Nephron (organoid): Measurements from ENCODE around the gene UBR4.
A peak's percentile ranks its signal among the peaks of the same experiment; 100 is the strongest.

ENCODE experiments used
- H3K27ac Mint-ChIP-seq, 3 experiments: 2 replicates each; pipeline ENCODE4 v1.8.0; 2020; ENCODE audit warnings: mixed read lengths in 3 of 3, mild to moderate bottlenecking in 2 of 3, moderate library complexity in 1 of 3
- H3K27me3 Mint-ChIP-seq: 2 replicates; pipeline ENCODE4 v1.8.0; 2021; ENCODE audit warnings: low read depth, mild to moderate bottlenecking, moderate library complexity, mixed read lengths
- H3K36me3 Mint-ChIP-seq: 2 replicates; pipeline ENCODE4 v1.8.0; 2020; ENCODE audit warnings: low read depth, mixed read lengths
- H3K4me1 Mint-ChIP-seq: 2 replicates; pipeline ENCODE4 v1.8.0; 2020; ENCODE audit warnings: mixed read lengths
- H3K4me3 Mint-ChIP-seq, 3 experiments: 2 replicates each; pipeline ENCODE4 v1.8.0; 2020; ENCODE audit warnings: mild to moderate bottlenecking in 3 of 3, mixed read lengths in 3 of 3, moderate library complexity in 2 of 3
- H3K9me3 Mint-ChIP-seq: 2 replicates; pipeline ENCODE4 v1.8.0; 2020; ENCODE audit warnings: mixed read lengths
- TF ChIP-seq, protein P1 (sequence below), 3 experiments: fragments of 200-600 bp; sonication (generic); IDR thresholded peaks; one replicate each; pipeline ENCODE4 v1.5.0; 2021; ENCODE audit warnings: antibody characterized with exemption in 3 of 3; ENCODE audit not compliant: unreplicated experiment in 3 of 3

The UBR4 gene

DNA sequence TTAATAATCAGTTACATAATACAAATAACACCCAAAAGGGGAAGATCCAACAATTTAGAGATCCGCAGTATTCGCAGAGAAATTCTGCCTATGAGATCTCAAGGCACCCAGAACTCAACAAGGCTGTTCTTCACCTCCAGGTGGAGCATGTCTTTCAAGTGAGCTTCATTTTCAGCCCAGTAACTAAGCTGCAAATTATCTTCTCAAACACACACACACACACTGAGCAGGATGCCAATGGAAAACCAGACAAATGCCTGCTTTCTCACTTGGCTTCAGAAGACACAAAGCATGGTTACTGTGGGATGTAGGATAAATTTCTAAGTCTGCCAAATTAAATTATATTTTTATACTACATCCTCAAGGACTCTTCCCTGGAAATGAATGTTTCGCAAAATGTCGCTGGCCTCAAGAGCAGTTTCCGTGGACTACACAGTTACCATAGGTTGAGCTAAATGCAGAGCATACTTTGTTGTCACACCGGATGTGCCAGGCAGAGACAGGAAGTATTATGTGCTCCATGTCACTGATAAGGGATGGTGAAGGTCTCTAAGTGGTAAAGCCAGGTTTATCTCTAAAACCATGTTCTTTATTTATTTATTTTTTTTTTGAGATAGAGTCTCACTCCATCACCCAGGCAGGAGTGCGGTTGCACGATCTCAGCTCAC lies 30.3 kb downstream of the UBR4 start:
- H3K36me3 Mint-ChIP-seq: peaks cover 69% of the 10 kb centered on the region
- TF ChIP-seq, protein P1, sequence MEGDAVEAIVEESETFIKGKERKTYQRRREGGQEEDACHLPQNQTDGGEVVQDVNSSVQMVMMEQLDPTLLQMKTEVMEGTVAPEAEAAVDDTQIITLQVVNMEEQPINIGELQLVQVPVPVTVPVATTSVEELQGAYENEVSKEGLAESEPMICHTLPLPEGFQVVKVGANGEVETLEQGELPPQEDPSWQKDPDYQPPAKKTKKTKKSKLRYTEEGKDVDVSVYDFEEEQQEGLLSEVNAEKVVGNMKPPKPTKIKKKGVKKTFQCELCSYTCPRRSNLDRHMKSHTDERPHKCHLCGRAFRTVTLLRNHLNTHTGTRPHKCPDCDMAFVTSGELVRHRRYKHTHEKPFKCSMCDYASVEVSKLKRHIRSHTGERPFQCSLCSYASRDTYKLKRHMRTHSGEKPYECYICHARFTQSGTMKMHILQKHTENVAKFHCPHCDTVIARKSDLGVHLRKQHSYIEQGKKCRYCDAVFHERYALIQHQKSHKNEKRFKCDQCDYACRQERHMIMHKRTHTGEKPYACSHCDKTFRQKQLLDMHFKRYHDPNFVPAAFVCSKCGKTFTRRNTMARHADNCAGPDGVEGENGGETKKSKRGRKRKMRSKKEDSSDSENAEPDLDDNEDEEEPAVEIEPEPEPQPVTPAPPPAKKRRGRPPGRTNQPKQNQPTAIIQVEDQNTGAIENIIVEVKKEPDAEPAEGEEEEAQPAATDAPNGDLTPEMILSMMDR (IDR thresholded peaks at IDR 0.05; ENCODE audit: unreplicated experiment in 3 of 3): peak in 2 of 3 experiments; percentile 22 to 40
- H3K27ac Mint-ChIP-seq: no peak overlapping the region
- no peaks in the 10 kb centered on the region for H3K9me3 Mint-ChIP-seq
- H3K4me3 Mint-ChIP-seq: no peak overlapping the region
- no peaks in the 10 kb centered on the region for H3K27me3 Mint-ChIP-seq
- H3K4me1 Mint-ChIP-seq: no peaks in the 10 kb centered on the region

- Mint-ChIP-seq H3K9me3 (no peaks in the 10 kb centered on the region), H3K4me3 (no peak overlapping the region), H3K36me3 (peaks cover 69% of the 10 kb centered on the region), H3K27me3 (no peaks in the 10 kb centered on the region), H3K4me1 (no peaks in the 10 kb centered on the region), H3K27ac (no peak overlapping the region)
- TF ChIP-seq, protein P1 (IDR thresholded peaks at IDR 0.05; ENCODE audit: unreplicated experiment in 3 of 3): no peak
Measured at GRCh38 chr1:19178734-19179398, 31.2 kb downstream of the UBR4 start.

DNA sequence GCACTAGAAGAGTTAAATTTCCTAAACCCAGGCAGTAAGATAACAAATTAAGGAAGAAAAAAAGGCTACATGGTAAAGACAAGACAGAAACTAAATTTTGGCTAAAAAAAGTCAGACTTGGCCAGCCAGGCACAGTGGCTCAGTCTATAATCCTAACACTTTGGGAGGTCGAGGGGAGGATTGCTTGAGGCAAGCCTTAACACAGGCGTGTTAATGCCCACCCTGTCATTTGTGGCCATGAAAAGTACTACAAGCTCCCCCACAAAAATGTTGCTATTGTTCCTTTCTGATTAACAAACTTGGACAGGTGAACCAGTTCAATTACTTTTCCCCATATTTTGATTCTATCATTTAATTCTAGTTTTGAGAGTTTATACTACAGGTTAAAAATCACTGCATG lies 32.3 kb downstream of the UBR4 start:
- no peaks in the 10 kb centered on the region for H3K9me3 Mint-ChIP-seq
- H3K4me1 Mint-ChIP-seq: no peaks in the 10 kb centered on the region
- peaks cover 72% of the 10 kb centered on the region for H3K36me3 Mint-ChIP-seq
- TF ChIP-seq, protein P1 (IDR thresholded peaks at IDR 0.05; ENCODE audit: unreplicated experiment in 3 of 3): no peak
- H3K27me3 Mint-ChIP-seq: no peaks in the 10 kb centered on the region
- H3K27ac Mint-ChIP-seq: no peak overlapping the region
- H3K4me3 Mint-ChIP-seq: no peak overlapping the region

- Mint-ChIP-seq H3K36me3 (peaks cover 80% of the 10 kb centered on the region), H3K27me3 (no peaks in the 10 kb centered on the region), H3K9me3 (no peaks in the 10 kb centered on the region), H3K4me1 (no peaks in the 10 kb centered on the region), H3K27ac (no peak overlapping the region), H3K4me3 (no peak overlapping the region)
- TF ChIP-seq, protein P1 (IDR thresholded peaks at IDR 0.05; ENCODE audit: unreplicated experiment in 3 of 3): no peak
Measured at GRCh38 chr1:19169642-19170041, 40.4 kb downstream of the UBR4 start.

GRCh38 chr1:19167140-19167539 lies 42.9 kb downstream of the UBR4 start:
- H3K4me1 Mint-ChIP-seq: no peaks in the 10 kb centered on the region
- no peaks in the 10 kb centered on the region for H3K27me3 Mint-ChIP-seq
- H3K4me3 Mint-ChIP-seq: no peak overlapping the region
- no peaks in the 10 kb centered on the region for H3K9me3 Mint-ChIP-seq
- no peak overlapping the region for H3K27ac Mint-ChIP-seq
- peaks cover 81% of the 10 kb centered on the region for H3K36me3 Mint-ChIP-seq
- TF ChIP-seq, protein P1 (IDR thresholded peaks at IDR 0.05; ENCODE audit: unreplicated experiment in 3 of 3): no peak

DNA sequence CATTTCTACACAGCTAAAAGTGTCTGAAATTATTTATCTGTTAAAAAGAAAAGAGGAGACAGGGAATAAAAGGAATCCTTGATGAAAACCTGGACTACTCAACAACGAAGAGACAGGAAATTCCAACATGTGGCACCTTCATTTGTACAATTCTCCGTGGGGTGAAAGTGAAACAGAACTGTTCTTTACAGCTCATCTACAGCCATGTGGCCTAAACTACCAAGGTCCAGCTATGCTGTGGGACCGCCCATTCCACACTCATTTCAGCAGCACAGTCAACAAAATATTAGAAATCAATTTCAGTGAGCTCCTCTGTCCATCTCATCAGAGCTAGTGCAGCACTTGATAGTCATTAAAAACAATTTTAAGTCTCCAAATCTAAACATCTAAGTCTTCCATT lies 44.0 kb downstream of the UBR4 start:
- Mint-ChIP-seq H3K27me3 (no peaks in the 10 kb centered on the region), H3K4me1 (no peaks in the 10 kb centered on the region), H3K9me3 (no peaks in the 10 kb centered on the region), H3K36me3 (peaks cover 84% of the 10 kb centered on the region), H3K4me3 (no peak overlapping the region), H3K27ac (no peak overlapping the region)
- TF ChIP-seq, protein P1 (IDR thresholded peaks at IDR 0.05; ENCODE audit: unreplicated experiment in 3 of 3): no peak
